Mesenchymal stem cell (in vitro differentiated cells and primary cell): Measurements from ENCODE around the gene ZFYVE28.
A peak's percentile ranks its signal among the peaks of the same experiment; 100 is the strongest.

ENCODE experiments used
- DNase-seq: peaks from one replicate; pipeline ENCODE4 v3.0.0-alpha.2; 2013
- H2AFZ ChIP-seq: one replicate; pipeline ENCODE4 v1.6.1; 2013; ENCODE audit warnings: low read depth, mild to moderate bottlenecking, control low read depth, inconsistent platforms, low read length, moderate library complexity
- H2AK5ac ChIP-seq: 2 replicates; pipeline ENCODE4 v1.6.1; 2013; ENCODE audit warnings: low read length, moderate library complexity, mild to moderate bottlenecking, inconsistent platforms; ENCODE audit not compliant: severe bottlenecking
- H2BK120ac ChIP-seq: one replicate; pipeline ENCODE4 v1.6.1; 2013; ENCODE audit warnings: low read depth, mild to moderate bottlenecking, inconsistent platforms, low read length, moderate library complexity
- H2BK12ac ChIP-seq, 2 experiments: one replicate each; pipeline ENCODE4 v1.6.1; 2013; ENCODE audit warnings: inconsistent platforms in 2 of 2, low read length in 2 of 2, mild to moderate bottlenecking in 2 of 2, moderate library complexity in 2 of 2, control low read depth in 1 of 2
- H2BK15ac ChIP-seq: one replicate; pipeline ENCODE4 v1.6.1; 2013; ENCODE audit warnings: mild to moderate bottlenecking, low read depth, inconsistent platforms; ENCODE audit not compliant: poor library complexity, severe bottlenecking
- H2BK5ac ChIP-seq: 2 replicates; pipeline ENCODE4 v1.6.1; 2013; ENCODE audit warnings: low read depth, mild to moderate bottlenecking, low read length, control low read depth, inconsistent platforms; ENCODE audit not compliant: poor library complexity, severe bottlenecking
- H3K14ac ChIP-seq, 2 experiments: one replicate each; pipeline ENCODE4 v1.6.1; 2013; ENCODE audit warnings: inconsistent platforms in 2 of 2, low read length in 2 of 2, control low read depth in 1 of 2, mild to moderate bottlenecking in 1 of 2, moderate library complexity in 1 of 2
- H3K18ac ChIP-seq, 2 experiments: one replicate each; pipeline ENCODE4 v1.6.1; 2013; ENCODE audit warnings: inconsistent platforms in 2 of 2, low read length in 2 of 2, control low read depth in 1 of 2, low read depth in 1 of 2, mild to moderate bottlenecking in 1 of 2
- H3K23ac ChIP-seq, 2 experiments: one replicate each; pipeline ENCODE4 v1.6.1; 2013; ENCODE audit warnings: inconsistent platforms in 2 of 2, low read length in 2 of 2, mild to moderate bottlenecking in 2 of 2, moderate library complexity in 2 of 2, control low read depth in 1 of 2
- H3K27ac ChIP-seq: 2 replicates; pipeline ENCODE4 v1.5.1; 2013; ENCODE audit warnings: mild to moderate bottlenecking, moderate library complexity, low read length, control low read depth, inconsistent platforms; ENCODE audit not compliant: poor library complexity, severe bottlenecking
- H3K27me3 ChIP-seq, 2 experiments: 2 replicates each; pipeline versions ENCODE4 v1.6.1 to v1.7.0; 2013; ENCODE audit warnings: low read length in 2 of 2, mild to moderate bottlenecking in 2 of 2, moderate library complexity in 2 of 2, control low read depth in 1 of 2, inconsistent platforms in 1 of 2; ENCODE audit not compliant: control insufficient read depth in 1 of 2, insufficient read depth in 1 of 2
- H3K36me3 ChIP-seq, 2 experiments: 2 replicates each; pipeline versions ENCODE4 v1.6.1 to v1.7.0; 2013; ENCODE audit warnings: low read length in 2 of 2, control low read depth in 1 of 2, inconsistent platforms in 1 of 2, low read depth in 1 of 2, mild to moderate bottlenecking in 1 of 2; ENCODE audit not compliant: insufficient read depth in 2 of 2, control insufficient read depth in 1 of 2
- H3K4ac ChIP-seq, 2 experiments: one replicate each; pipeline ENCODE4 v1.6.1; 2013; ENCODE audit warnings: inconsistent platforms in 2 of 2, low read length in 2 of 2, mild to moderate bottlenecking in 2 of 2, moderate library complexity in 2 of 2, control low read depth in 1 of 2, low read depth in 1 of 2
- H3K4me1 ChIP-seq: 2 replicates; pipeline ENCODE4 v1.6.1; 2013; ENCODE audit warnings: low read depth, low read length, control low read depth; ENCODE audit not compliant: control insufficient read depth, insufficient read depth
- H3K4me2 ChIP-seq: 2 replicates; pipeline ENCODE4 v1.6.1; 2013; ENCODE audit warnings: low read length, mild to moderate bottlenecking, inconsistent platforms; ENCODE audit not compliant: poor library complexity, severe bottlenecking
- H3K4me3 ChIP-seq, 2 experiments: 2 replicates each; pipeline versions ENCODE4 v1.5.1 to v1.7.0; 2013; ENCODE audit warnings: low read length in 2 of 2, mild to moderate bottlenecking in 2 of 2, control low read depth in 1 of 2, low read depth in 1 of 2; ENCODE audit not compliant: insufficient read depth in 1 of 2
- H3K79me1 ChIP-seq: replicated peaks from 2 replicates; pipeline ENCODE4 v1.6.1; 2013; ENCODE audit warnings: mild to moderate bottlenecking, control low read depth, low read length, inconsistent platforms; ENCODE audit not compliant: poor library complexity, severe bottlenecking
- H3K9ac ChIP-seq: 2 replicates; pipeline ENCODE4 v1.7.0; 2013; ENCODE audit warnings: mild to moderate bottlenecking, low read length, moderate library complexity
- H3K9me3 ChIP-seq: 2 replicates; pipeline ENCODE4 v1.7.0; 2013; ENCODE audit warnings: mild to moderate bottlenecking, low read length; ENCODE audit not compliant: control insufficient read depth
- H4K8ac ChIP-seq: one replicate; pipeline ENCODE4 v1.6.1; 2013; ENCODE audit warnings: inconsistent platforms, mild to moderate bottlenecking, low read length, moderate library complexity
- H4K91ac ChIP-seq: one replicate; pipeline ENCODE4 v1.6.1; 2013; ENCODE audit warnings: mild to moderate bottlenecking, low read length, inconsistent platforms
- WGBS: methylation state at CpG from one replicate; pipeline ENCODE4 v1.1.7; 2013; ENCODE audit warnings: mixed read lengths; 5-methylcytosine and 5-hydroxymethylcytosine counted together

Gene ZFYVE28

DNA sequence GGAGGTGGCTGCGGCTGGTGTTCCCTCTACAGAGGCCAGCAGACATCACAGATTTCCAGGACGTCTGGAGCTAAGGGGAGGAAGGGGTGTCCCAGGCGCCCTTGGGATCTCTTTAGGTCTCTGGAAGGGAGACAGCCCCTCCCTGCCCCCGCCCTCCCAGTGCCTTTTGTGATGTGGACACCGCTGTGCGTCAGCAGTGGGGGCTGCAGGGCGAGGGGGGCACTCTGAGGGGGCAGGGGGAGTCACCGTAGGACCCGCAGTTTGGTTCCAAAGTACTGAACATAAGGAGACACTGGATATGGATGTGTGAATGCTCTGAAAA lies 130.9 kb downstream of the ZFYVE28 start:
- H3K4ac ChIP-seq = no peak overlapping the region
- H3K36me3 ChIP-seq = peaks cover 0 to 75% of the 10 kb centered on the region in 2 experiments
- DNase-seq = no peak
- H2AK5ac ChIP-seq = no peak overlapping the region
- H4K8ac ChIP-seq = no peak overlapping the region
- H2BK12ac ChIP-seq = no peak overlapping the region
- H3K4me3 ChIP-seq = no peak overlapping the region
- no peak overlapping the region for H2BK120ac ChIP-seq
- H3K9ac ChIP-seq = no peak overlapping the region
- no peak overlapping the region for H3K27ac ChIP-seq
- peaks cover 13% of the 10 kb centered on the region for H3K4me1 ChIP-seq
- no peak overlapping the region for H2AFZ ChIP-seq
- H2BK15ac ChIP-seq = no peak overlapping the region
- no peak overlapping the region for H2BK5ac ChIP-seq
- 81% methylated on average over 9 of the region's 9 CpGs for WGBS
- H4K91ac ChIP-seq = no peak overlapping the region
- no peaks in the 10 kb centered on the region for H3K27me3 ChIP-seq
- no peaks in the 10 kb centered on the region for H3K9me3 ChIP-seq
- H3K23ac ChIP-seq = no peak overlapping the region
- H3K79me1 ChIP-seq = peaks cover 27% of the 10 kb centered on the region
- H3K4me2 ChIP-seq = no peak overlapping the region
- H3K18ac ChIP-seq = no peak overlapping the region
- H3K14ac ChIP-seq = no peak overlapping the region

- Histone ChIP-seq H3K4me3 (no peak overlapping the region), H3K18ac (no peak overlapping the region), H2AFZ (no peak overlapping the region), H2BK120ac (no peak overlapping the region), H3K4me2 (no peak overlapping the region), H2AK5ac (no peak overlapping the region), H3K9ac (no peak overlapping the region), H3K27me3 (no peaks in the 10 kb centered on the region), H3K14ac (no peak overlapping the region), H3K23ac (no peak overlapping the region), H2BK15ac (no peak overlapping the region), H3K79me1 (peaks cover 24% of the 10 kb centered on the region), H3K27ac (no peak overlapping the region), H2BK5ac (no peak overlapping the region), H2BK12ac (no peak overlapping the region), H4K8ac (no peak overlapping the region), H3K9me3 (no peaks in the 10 kb centered on the region), H3K4me1 (peaks cover 10% of the 10 kb centered on the region), H3K36me3 (peaks cover 0 to 73% of the 10 kb centered on the region in 2 experiments), H4K91ac (no peak overlapping the region), H3K4ac (no peak overlapping the region)
- WGBS = 72% methylated on average over 19 of the region's 19 CpGs
- no peak for DNase-seq
Measured at GRCh38 chr4:2286904-2287593, 131.4 kb downstream of the ZFYVE28 start.

DNA sequence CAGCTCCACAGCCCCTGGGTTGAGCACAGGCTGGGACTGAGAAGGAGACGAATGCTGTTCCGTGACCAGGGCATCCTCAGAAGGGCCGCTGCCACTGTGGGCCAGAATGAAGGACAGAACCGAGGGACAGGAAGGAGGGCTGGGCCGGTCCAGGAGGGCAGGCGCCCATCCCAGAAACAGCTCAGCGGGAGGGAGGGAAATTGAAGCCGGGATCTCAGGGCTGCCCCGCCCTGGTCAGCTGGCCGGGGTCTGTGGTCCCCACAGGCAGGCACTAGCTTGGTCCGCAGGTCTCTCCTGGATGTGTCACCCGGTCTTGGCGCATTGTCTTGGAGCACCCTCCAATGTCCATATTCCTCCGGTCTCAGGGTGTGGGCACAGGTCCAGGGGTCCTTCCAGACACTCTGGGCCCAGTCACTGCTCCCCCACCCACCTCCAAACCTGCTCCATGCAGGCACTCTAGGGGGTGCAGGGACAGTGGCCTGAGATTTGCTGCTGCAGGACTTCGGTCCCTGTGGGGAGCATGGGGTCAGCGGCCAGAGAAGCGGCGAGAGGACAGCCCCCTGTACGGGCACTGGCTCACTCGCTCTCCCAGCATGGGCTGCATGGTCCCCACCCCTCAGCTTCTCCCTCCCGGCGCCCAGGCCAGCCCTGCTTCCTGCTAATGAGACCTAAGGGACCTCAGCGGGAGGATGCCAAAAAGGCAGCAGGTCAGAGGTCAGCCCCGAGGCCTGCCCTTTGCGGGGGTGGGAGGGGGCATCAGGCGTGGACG lies 132.6 kb downstream of the ZFYVE28 start:
- WGBS = 82% methylated on average over 27 of the region's 27 CpGs
- Histone ChIP-seq H2BK120ac (no peak overlapping the region), H3K4me2 (no peak overlapping the region), H2BK5ac (no peak overlapping the region), H4K91ac (no peak overlapping the region), H3K18ac (no peak overlapping the region), H3K4ac (no peak overlapping the region), H3K9ac (peak overlapping the region; percentile 67), H3K4me3 (no peak overlapping the region), H3K79me1 (peaks cover 20% of the 10 kb centered on the region), H2BK12ac (no peak overlapping the region), H2AK5ac (no peak overlapping the region), H3K9me3 (no peaks in the 10 kb centered on the region), H3K23ac (no peak overlapping the region), H2BK15ac (no peak overlapping the region), H4K8ac (no peak overlapping the region), H3K27ac (no peak overlapping the region), H3K27me3 (no peaks in the 10 kb centered on the region), H2AFZ (no peak overlapping the region), H3K14ac (no peak overlapping the region), H3K4me1 (peaks cover 10% of the 10 kb centered on the region), H3K36me3 (peaks cover 0 to 70% of the 10 kb centered on the region in 2 experiments)
- DNase-seq = no peak

- H2BK12ac ChIP-seq = no peak overlapping the region
- no peaks in the 10 kb centered on the region for H3K9me3 ChIP-seq
- H3K18ac ChIP-seq = no peak overlapping the region
- 79% methylated on average over 15 of the region's 15 CpGs for WGBS
- peaks cover 0 to 64% of the 10 kb centered on the region in 2 experiments for H3K36me3 ChIP-seq
- H2AK5ac ChIP-seq = no peak overlapping the region
- H3K4me1 ChIP-seq = peaks cover 8% of the 10 kb centered on the region
- H3K4ac ChIP-seq = no peak overlapping the region
- H2BK15ac ChIP-seq = no peak overlapping the region
- no peak overlapping the region for H2BK5ac ChIP-seq
- H3K9ac ChIP-seq = peak overlapping the region; percentile 67
- no peak overlapping the region for H4K91ac ChIP-seq
- no peak overlapping the region for H3K4me2 ChIP-seq
- H2AFZ ChIP-seq = no peak overlapping the region
- no peak overlapping the region for H3K23ac ChIP-seq
- peak; percentile 61 for DNase-seq
- H3K14ac ChIP-seq = no peak overlapping the region
- no peak overlapping the region for H2BK120ac ChIP-seq
- no peak overlapping the region for H3K27ac ChIP-seq
- peaks cover 19% of the 10 kb centered on the region for H3K79me1 ChIP-seq
- H3K27me3 ChIP-seq = no peaks in the 10 kb centered on the region
- no peak overlapping the region for H3K4me3 ChIP-seq
- H4K8ac ChIP-seq = no peak overlapping the region
Measured at GRCh38 chr4:2284934-2285612, 133.4 kb downstream of the ZFYVE28 start.
